Tibial nerve (tissue), 4 donors: Measurements from ENCODE around the gene PPP1R14B.

ENCODE experiments used
- EP300 ChIP-seq, 2 donors: sonication (generic); formaldehyde crosslinking; IDR thresholded peaks; one replicate each; pipeline ENCODE4 v1.6.1; 2017; ENCODE audit warnings: antibody characterized with exemption in 2 of 2, mild to moderate bottlenecking in 1 of 2
- POLR2A ChIP-seq, 2 donors: fragments of 450-650 bp; IDR thresholded peaks; one replicate each; pipeline ENCODE4 v1.6.1; 2017; ENCODE audit warnings: antibody characterized with exemption in 2 of 2, mild to moderate bottlenecking in 2 of 2, moderate library complexity in 2 of 2
- TF ChIP-seq, protein P1 (sequence below), 5 experiments: fragments of 200-600 bp in 3 of 5; fragments of 450-650 bp in 2 of 5; sonication (generic) in 3 of 5; IDR thresholded peaks; one replicate each; pipeline ENCODE4 v1.5.1; 2016 to 2019; ENCODE audit warnings: antibody characterized with exemption in 5 of 5, mild to moderate bottlenecking in 3 of 5, moderate library complexity in 2 of 5

DNA sequence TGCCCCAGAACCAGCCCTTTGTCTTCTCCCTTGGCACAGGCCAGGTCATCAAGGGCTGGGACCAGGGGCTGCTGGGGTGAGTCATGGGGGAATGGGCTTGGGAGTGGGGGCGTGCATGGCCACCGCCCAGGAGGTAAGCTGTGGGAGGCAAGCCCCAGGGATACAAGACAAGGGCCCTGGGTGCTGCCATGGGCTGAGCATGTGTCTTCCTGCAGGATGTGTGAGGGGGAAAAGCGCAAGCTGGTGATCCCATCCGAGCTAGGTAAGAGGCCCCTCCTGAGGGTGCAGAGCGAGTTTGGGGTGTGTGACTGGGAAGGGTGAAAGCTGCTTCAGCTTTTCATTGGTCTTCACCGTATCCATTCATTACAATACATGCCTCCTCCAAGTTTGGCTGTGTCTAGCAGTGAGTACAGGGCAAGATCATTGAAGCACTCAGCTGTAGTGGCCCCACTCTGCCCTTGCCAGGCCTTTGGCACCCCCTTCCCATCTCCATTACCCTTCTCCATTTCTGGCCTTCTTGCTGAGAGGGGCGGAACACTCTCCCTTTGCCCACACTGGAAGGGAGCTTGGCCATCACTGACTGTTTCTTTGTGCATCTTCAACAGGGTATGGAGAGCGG, 3.4 kb downstream of the PPP1R14B start:
- TF ChIP-seq, protein P1, sequence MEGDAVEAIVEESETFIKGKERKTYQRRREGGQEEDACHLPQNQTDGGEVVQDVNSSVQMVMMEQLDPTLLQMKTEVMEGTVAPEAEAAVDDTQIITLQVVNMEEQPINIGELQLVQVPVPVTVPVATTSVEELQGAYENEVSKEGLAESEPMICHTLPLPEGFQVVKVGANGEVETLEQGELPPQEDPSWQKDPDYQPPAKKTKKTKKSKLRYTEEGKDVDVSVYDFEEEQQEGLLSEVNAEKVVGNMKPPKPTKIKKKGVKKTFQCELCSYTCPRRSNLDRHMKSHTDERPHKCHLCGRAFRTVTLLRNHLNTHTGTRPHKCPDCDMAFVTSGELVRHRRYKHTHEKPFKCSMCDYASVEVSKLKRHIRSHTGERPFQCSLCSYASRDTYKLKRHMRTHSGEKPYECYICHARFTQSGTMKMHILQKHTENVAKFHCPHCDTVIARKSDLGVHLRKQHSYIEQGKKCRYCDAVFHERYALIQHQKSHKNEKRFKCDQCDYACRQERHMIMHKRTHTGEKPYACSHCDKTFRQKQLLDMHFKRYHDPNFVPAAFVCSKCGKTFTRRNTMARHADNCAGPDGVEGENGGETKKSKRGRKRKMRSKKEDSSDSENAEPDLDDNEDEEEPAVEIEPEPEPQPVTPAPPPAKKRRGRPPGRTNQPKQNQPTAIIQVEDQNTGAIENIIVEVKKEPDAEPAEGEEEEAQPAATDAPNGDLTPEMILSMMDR (IDR thresholded peaks at IDR 0.05), result no peak
- no peak for TF ChIP-seq POLR2A (IDR thresholded peaks at IDR 0.05)
- TF ChIP-seq EP300 (IDR thresholded peaks at IDR 0.05), result no peak
